ENCODE measurements around the gene FAM120AOS. TPM values are rescaled to one million over a fixed set of nuclear protein-coding genes. Genes with fewer than 3 reads are reported as not detected.

Gene FAM120AOS
- total and polyA plus RNA-seq, 2 of the 8 experiments (the other 6 are each of a cell fraction or from before 2014, with no cell fraction given): 29.6 to 37.6 TPM

- Histone ChIP-seq H4K20me1 (replicated peaks in 1 of 2; ENCODE audit: control insufficient read depth in 1 of 2, insufficient read depth in 2 of 2, low read length in 2 of 2) (peaks cover 8 to 12% of the 10 kb centered on the region in 2 experiments), H4K8ac (ENCODE audit: extremely low read depth, insufficient read depth, low read length) (no peak overlapping the region), H3K4me1 (replicated peaks in 1 of 4; ENCODE audit: control insufficient read depth in 3 of 4, insufficient read depth in 4 of 4, low read length in 3 of 4) (peaks cover 6 to 25% (median 18%) of the 10 kb centered on the region in 4 experiments), H3K9me3 (ENCODE audit: insufficient read depth in 2 of 2, low read depth in 1 of 2, low read length in 1 of 2) (no peaks in the 10 kb centered on the region), H3K79me2 (ENCODE audit: control insufficient read depth in 1 of 2, insufficient read depth in 2 of 2, low read length in 2 of 2) (peaks cover 17 to 94% of the 10 kb centered on the region in 2 experiments), H4K91ac (replicated peaks; ENCODE audit: insufficient read length, low read length) (no peak overlapping the region), H2BK12ac (ENCODE audit: low read depth, low read length) (no peak overlapping the region), H3K36me3 (ENCODE audit: control insufficient read depth in 2 of 4, insufficient read depth in 4 of 4, low read length in 3 of 4) (peaks cover 0 to 3% (median 2%) of the 10 kb centered on the region in 4 experiments; a peak in 2 of 8 replicates), H2BK15ac (ENCODE audit: low read length) (no peak overlapping the region), H2BK5ac (ENCODE audit: low read depth, low read length) (no peak overlapping the region), H3K4me2 (ENCODE audit: insufficient read depth in 1 of 2, low read depth in 2 of 2, low read length in 2 of 2) (peak overlapping the region in 1 of 2 experiments; percentile 49; a peak in 2 of 4 replicates), H2AK5ac (ENCODE audit: low read depth, low read length) (no peak overlapping the region), H2AFZ (ENCODE audit: low read length) (no peak overlapping the region), H2BK20ac (ENCODE audit: low read length) (no peak overlapping the region), H4K5ac (ENCODE audit: insufficient read length, low read depth, low read length) (no peak overlapping the region), H3K4ac (replicated peaks; ENCODE audit: insufficient read length, low read depth, low read length) (no peak overlapping the region), H3K23ac (ENCODE audit: insufficient read length) (no peak overlapping the region), H3K14ac (ENCODE audit: insufficient read length) (no peak overlapping the region), H3K9ac (replicated peaks in 1 of 4; ENCODE audit: extremely low read depth in 1 of 4, low read depth in 3 of 4, low read length in 3 of 4) (no peak overlapping the region), H3K18ac (ENCODE audit: extremely low read depth, low read length) (no peak overlapping the region), H3K4me3 (ENCODE audit: extremely low read depth in 1 of 4, insufficient read depth in 2 of 4, low read depth in 3 of 4, low read length in 4 of 4) (no peak overlapping the region), H3K23me2 (ENCODE audit: low read depth, low read length) (no peaks in the 10 kb centered on the region), H3K56ac (replicated peaks; ENCODE audit: insufficient read length, low read depth, low read length) (no peak overlapping the region), H2BK120ac (replicated peaks; ENCODE audit: low read depth, low read length) (no peak overlapping the region), H3K27me3 (replicated peaks in 1 of 4; ENCODE audit: control insufficient read depth in 3 of 4, extremely low read depth in 1 of 4, insufficient read depth in 3 of 4, low read length in 3 of 4) (no peaks in the 10 kb centered on the region), H3K79me1 (ENCODE audit: low read depth, low read length) (peaks cover 13% of the 10 kb centered on the region), H3K27ac (ENCODE audit: low read depth, low read length) (no peak overlapping the region)
- ChIA-PET CTCF (ENCODE audit: partially characterized antibody) (interaction anchor here (1.6 kb wide), 1 partner anchor 13 kb away, joined by 8 read pairs; no protein-coding TSS in a partner anchor), POLR2A (ENCODE audit: partially characterized antibody) (no interaction called here)
- TF ChIP-seq CREB1 (IDR thresholded peaks at IDR 0.05) (no peak), KDM4A (IDR thresholded peaks at IDR 0.05; ENCODE audit: low read depth, low read length, severe bottlenecking) (no peak), MAFK (IDR thresholded peaks at IDR 0.05; ENCODE audit: low read depth, low read length) (no peak), EZH2 (IDR thresholded peaks at IDR 0.05; ENCODE audit: low read depth, low read length, severe bottlenecking) (no peak), CBX5 (IDR thresholded peaks at IDR 0.05; ENCODE audit: low read depth, low read length) (no peak), KDM5A (IDR thresholded peaks at IDR 0.05; ENCODE audit: low read length) (no peak), POLR2A (IDR thresholded peaks at IDR 0.05; ENCODE audit: control extremely low read depth in 1 of 2, low read depth in 2 of 2, low read length in 2 of 2) (no peak), JUN (IDR thresholded peaks at IDR 0.05; ENCODE audit: low read depth, low read length) (no peak), SIN3A (conservative IDR thresholded peaks at IDR 0.05 in 1 of 2, IDR thresholded peaks at IDR 0.05 in 1 of 2; ENCODE audit: low read depth in 1 of 2, low read length in 2 of 2) (no peak), SP4 (IDR thresholded peaks at IDR 0.05; ENCODE audit: low read length) (no peak), NANOG (IDR thresholded peaks at IDR 0.05; ENCODE audit: insufficient read depth, low read depth, low read length, poor library complexity, severe bottlenecking) (no peak)
- 89% methylated on average over 3 of the region's 3 CpGs; no CpG with 5 or more reads in 1 of the 2 experiments for WGBS, 2 experiments (ENCODE audit: extremely low coverage in 1 of 2, insufficient coverage in 1 of 2, insufficient read length in 1 of 2, insufficient replicate concordance in 2 of 2, low coverage in 1 of 2, low lambda C conversion rate in 2 of 2, missing lambda C conversion rate in 1 of 2)
- no peak for DNase-seq (ENCODE audit: low read depth in 1 of 2, low spot score in 2 of 2)
- no peak for FAIRE-seq
These were observed 14.1 kb upstream of the FAM120AOS start for GRCh38 chr9:93467462-93467861.
